ENCODE results near the gene CIITA.

GRCh38 chr16:10831894-10832886 lies 44.8 kb upstream of the CIITA start:
- TF ChIP-seq CTCF (IDR thresholded peaks at IDR 0.05; ENCODE audit: low read depth, low read length, poor library complexity, severe bottlenecking), result no peak
- TF ChIP-seq EZH2phosphoT487 (IDR thresholded peaks at IDR 0.05; ENCODE audit: borderline replicate concordance, low read length), result no peak

All from DOHH2 (cell line).